IPS-NIHi7 (cell line): ENCODE results near the gene SERTAD2.

Source experiments
- DNase-seq: peaks from one replicate; pipeline ENCODE4 v3.0.0; 2012; ENCODE audit warnings: mixed read lengths; ENCODE audit errors: extremely low spot score

SERTAD2 gene

DNA sequence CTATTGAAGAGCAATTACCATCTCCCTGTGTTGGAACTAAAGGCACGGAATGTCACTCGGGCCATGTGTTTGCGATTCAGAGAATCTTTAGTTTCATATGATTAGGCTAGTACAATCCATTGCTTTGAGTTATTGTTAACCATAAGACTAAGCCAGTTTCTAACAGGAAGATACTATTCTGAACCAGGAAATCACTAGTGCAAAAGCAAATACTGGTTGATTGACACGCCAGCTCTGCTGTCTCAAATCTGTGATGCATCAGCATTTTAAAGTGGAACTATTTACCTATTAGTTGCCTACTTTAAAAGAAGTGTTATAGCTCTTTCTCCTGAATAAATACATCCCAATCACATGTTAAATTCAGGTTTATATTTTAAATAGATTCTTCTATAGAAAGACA is 67.7 kb downstream of the SERTAD2 start:
- no peak for DNase-seq

DNA sequence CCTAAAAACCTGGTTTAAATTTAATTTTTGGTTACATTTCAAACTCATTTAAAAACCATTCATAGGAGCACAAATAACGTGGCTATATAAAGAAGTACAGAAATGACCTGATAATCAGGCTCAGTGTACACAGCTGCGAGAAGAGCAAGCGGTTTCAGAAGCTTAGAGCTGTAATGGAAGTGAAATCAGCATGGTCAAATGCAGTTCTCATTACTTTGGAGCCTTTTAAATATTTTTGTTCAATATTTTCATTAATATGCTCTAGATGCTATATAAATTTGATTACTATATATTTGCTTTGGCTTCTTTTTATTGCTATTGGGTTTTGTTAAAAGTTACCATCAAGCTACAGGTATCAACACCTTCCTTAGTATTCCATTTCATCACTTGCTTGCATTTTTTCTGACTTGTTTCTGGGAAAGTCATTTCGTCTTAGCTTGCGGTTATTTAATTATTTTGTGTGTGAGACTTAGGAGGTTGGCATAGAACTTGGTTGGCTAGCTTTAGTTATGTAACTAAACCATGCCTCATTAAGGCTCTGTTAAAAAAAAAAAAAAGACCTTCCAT is 70.9 kb downstream of the SERTAD2 start:
- no peak for DNase-seq

DNA sequence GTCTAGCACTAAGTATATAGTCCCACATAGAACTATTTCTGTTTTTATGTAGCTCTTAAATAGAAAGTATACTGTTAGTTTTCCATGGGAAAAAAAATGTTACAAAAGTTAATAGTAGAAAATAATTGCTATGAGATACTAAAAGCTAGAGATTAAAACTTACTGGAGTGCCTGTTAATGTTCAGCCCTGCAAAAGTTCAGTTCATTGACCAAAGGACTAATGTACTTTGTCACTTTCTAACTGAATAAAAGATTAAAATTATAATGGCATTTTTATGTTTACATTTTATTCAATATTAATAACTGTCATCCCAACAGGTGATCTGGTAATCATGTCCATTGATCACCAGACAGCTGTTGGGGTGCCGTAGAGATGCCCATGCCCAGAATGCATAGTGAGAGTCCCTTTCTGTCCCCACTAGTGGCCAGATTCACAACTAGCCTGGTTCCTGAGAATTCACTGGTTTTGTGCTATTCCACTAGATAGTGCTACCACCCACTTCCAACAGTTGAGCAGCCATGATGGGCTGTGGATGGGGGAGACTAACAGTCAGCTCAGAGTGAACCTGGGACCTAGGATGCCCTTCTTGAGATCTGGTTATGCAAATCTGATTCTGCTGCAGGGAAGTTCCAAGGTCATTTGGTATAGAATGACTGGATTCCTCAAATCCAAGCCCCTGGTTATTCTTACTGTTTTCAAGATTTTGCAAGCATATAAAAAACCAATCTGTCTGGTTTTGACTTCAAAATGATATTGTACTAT is 71.8 kb downstream of the SERTAD2 start:
- no peak for DNase-seq
